MM.1S (cell line): ENCODE results near the gene PTPRD.

Experiments
- DNase-seq: peaks from one replicate; pipeline ENCODE4 v3.0.0-alpha.2; 2015
- H2AFZ ChIP-seq: fragments of 300-600 bp; sonication (generic); 2 replicates; pipeline ENCODE4 v1.6.0; 2016; ENCODE audit warnings: antibody characterized with exemption, low read length
- H3F3A ChIP-seq: fragments of 300-600 bp; sonication (generic); 2 replicates; pipeline ENCODE4 v1.6.1; 2016; ENCODE audit warnings: mild to moderate bottlenecking, antibody characterized with exemption, low read length, moderate library complexity, mixed read lengths; ENCODE audit not compliant: insufficient read depth
- H3K27ac ChIP-seq: fragments of 300-600 bp; sonication (generic); 2 replicates; pipeline ENCODE4 v1.5.1; 2016; ENCODE audit warnings: mild to moderate bottlenecking, low read length
- H3K27me3 ChIP-seq: fragments of 300-600 bp; sonication (generic); replicated peaks from 2 replicates; pipeline ENCODE4 v1.6.0; 2016; ENCODE audit warnings: low read length; ENCODE audit not compliant: insufficient read depth
- H3K36me3 ChIP-seq: fragments of 300-600 bp; sonication (generic); replicated peaks from 2 replicates; pipeline ENCODE4 v1.6.1; 2016; ENCODE audit warnings: mild to moderate bottlenecking, low read length, mixed read lengths; ENCODE audit not compliant: insufficient read depth
- H3K4me1 ChIP-seq: fragments of 300-600 bp; sonication (generic); 2 replicates; pipeline ENCODE4 v1.6.1; 2016; ENCODE audit warnings: low read length, mixed read lengths
- H3K4me2 ChIP-seq: fragments of 300-600 bp; sonication (generic); 2 replicates; pipeline ENCODE4 v1.6.0; 2016; ENCODE audit warnings: low read depth, low read length
- H3K4me3 ChIP-seq: fragments of 300-600 bp; sonication (generic); 2 replicates; pipeline ENCODE4 v1.5.1; 2016; ENCODE audit warnings: low read length, mixed read lengths
- H3K79me2 ChIP-seq: fragments of 300-600 bp; sonication (generic); 2 replicates; pipeline ENCODE4 v1.6.1; 2016; ENCODE audit warnings: mixed run types, low read length, mixed read lengths
- H3K9ac ChIP-seq: fragments of 300-600 bp; sonication (generic); 2 replicates; pipeline ENCODE4 v1.6.1; 2016; ENCODE audit warnings: low read length, mixed read lengths
- H3K9me2 ChIP-seq: fragments of 300-600 bp; sonication (generic); replicated peaks from 2 replicates; pipeline ENCODE4 v1.6.1; 2016; ENCODE audit warnings: mild to moderate bottlenecking, low read length, mixed read lengths; ENCODE audit not compliant: insufficient read depth
- H3K9me3 ChIP-seq: fragments of 300-600 bp; sonication (generic); replicated peaks from 2 replicates; pipeline ENCODE4 v1.6.1; 2016; ENCODE audit warnings: mild to moderate bottlenecking, low read length, mixed read lengths; ENCODE audit not compliant: insufficient read depth
- H4K20me1 ChIP-seq: fragments of 300-600 bp; sonication (generic); 2 replicates; pipeline ENCODE4 v1.6.1; 2016; ENCODE audit warnings: mild to moderate bottlenecking, low read length, moderate library complexity, mixed read lengths; ENCODE audit not compliant: insufficient read depth
- EZH2 ChIP-seq: fragments of 300-600 bp; sonication (generic); optimal IDR thresholded peaks from 2 replicates; pipeline ENCODE3; 2017; ENCODE audit warnings: low read depth, mild to moderate bottlenecking, antibody characterized with exemption, low read length, mixed read lengths
- EZH2phosphoT487 ChIP-seq: fragments of 300-600 bp; sonication (generic); IDR thresholded peaks from 2 replicates; pipeline ENCODE4 v1.6.1; 2018; ENCODE audit warnings: antibody characterized with exemption, low read length
- TF ChIP-seq, protein P1 (sequence below): fragments of 300-600 bp; sonication (generic); IDR thresholded peaks from 2 replicates; pipeline ENCODE4 v1.5.1; 2016; ENCODE audit warnings: antibody characterized with exemption, low read length, mixed read lengths

PTPRD gene

DNA sequence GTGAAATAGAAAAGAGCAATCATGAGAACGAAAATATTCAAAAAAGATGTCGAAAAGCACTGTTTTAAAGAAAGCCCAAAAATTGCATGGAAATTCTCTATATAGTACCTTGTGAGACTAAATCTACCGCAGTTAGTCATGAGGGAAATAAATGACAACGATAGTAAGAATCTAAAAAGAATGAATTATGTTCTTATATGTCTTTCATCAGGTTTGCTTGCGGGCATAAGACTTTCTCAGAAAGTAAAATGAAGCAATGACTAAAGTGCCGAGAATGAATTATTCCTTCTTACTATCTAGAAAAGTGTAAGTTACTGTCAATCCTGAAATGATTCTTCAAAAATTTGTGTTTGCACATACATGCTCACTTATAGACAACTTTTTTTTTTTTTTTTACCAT is 26.4 kb downstream of the PTPRD start:
- TF ChIP-seq EZH2phosphoT487 = no peak
- TF ChIP-seq EZH2 = no peak
- TF ChIP-seq, protein P1, sequence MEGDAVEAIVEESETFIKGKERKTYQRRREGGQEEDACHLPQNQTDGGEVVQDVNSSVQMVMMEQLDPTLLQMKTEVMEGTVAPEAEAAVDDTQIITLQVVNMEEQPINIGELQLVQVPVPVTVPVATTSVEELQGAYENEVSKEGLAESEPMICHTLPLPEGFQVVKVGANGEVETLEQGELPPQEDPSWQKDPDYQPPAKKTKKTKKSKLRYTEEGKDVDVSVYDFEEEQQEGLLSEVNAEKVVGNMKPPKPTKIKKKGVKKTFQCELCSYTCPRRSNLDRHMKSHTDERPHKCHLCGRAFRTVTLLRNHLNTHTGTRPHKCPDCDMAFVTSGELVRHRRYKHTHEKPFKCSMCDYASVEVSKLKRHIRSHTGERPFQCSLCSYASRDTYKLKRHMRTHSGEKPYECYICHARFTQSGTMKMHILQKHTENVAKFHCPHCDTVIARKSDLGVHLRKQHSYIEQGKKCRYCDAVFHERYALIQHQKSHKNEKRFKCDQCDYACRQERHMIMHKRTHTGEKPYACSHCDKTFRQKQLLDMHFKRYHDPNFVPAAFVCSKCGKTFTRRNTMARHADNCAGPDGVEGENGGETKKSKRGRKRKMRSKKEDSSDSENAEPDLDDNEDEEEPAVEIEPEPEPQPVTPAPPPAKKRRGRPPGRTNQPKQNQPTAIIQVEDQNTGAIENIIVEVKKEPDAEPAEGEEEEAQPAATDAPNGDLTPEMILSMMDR = no peak
- no peak for DNase-seq
- H4K20me1 ChIP-seq = no peaks in the 10 kb centered on the region

DNA sequence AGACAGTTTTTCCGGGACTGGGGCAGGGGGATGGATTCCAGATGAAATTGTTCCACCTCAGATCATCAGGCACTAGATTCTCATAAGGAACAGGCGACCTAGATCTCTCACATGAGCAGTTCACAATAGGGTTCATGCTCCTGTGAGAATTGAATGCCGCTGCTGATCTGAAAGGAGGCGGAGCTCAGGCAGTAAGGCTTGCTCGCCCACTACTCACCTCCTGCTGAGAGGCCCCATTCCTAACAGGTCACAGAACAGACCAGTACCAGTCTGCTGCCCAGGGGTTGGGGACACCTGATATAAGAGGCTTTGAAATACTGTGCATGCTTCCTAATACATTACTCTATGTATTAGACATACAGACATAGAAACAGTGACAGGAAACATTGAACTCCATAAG is 41.1 kb downstream of the PTPRD start:
- H3K36me3 ChIP-seq = no peaks in the 10 kb centered on the region
- no peaks in the 10 kb centered on the region for H4K20me1 ChIP-seq
- H3K4me1 ChIP-seq = no peaks in the 10 kb centered on the region
- no peak overlapping the region for H3K4me2 ChIP-seq
- H3F3A ChIP-seq = no peaks in the 10 kb centered on the region
- H3K9ac ChIP-seq = no peak overlapping the region
- no peaks in the 10 kb centered on the region for H3K9me3 ChIP-seq
- H3K27ac ChIP-seq = no peak overlapping the region
- H3K79me2 ChIP-seq = no peaks in the 10 kb centered on the region
- TF ChIP-seq, protein P1 = no peak
- TF ChIP-seq EZH2 (no peak), EZH2phosphoT487 (no peak)
- H3K4me3 ChIP-seq = no peak overlapping the region
- no peak for DNase-seq
- no peaks in the 10 kb centered on the region for H3K27me3 ChIP-seq
- H3K9me2 ChIP-seq = no peaks in the 10 kb centered on the region
- no peak overlapping the region for H2AFZ ChIP-seq

More for the DNA sequence above, 26.4 kb downstream of the PTPRD start:
- Histone ChIP-seq H3K9me3 (no peaks in the 10 kb centered on the region), H3K4me3 (no peak overlapping the region), H3K4me1 (no peaks in the 10 kb centered on the region), H3K79me2 (no peaks in the 10 kb centered on the region), H3K27me3 (no peaks in the 10 kb centered on the region), H3K9me2 (no peaks in the 10 kb centered on the region), H2AFZ (no peak overlapping the region), H3K9ac (no peak overlapping the region), H3F3A (no peaks in the 10 kb centered on the region), H3K4me2 (no peak overlapping the region), H3K27ac (no peak overlapping the region), H3K36me3 (no peaks in the 10 kb centered on the region)

DNA sequence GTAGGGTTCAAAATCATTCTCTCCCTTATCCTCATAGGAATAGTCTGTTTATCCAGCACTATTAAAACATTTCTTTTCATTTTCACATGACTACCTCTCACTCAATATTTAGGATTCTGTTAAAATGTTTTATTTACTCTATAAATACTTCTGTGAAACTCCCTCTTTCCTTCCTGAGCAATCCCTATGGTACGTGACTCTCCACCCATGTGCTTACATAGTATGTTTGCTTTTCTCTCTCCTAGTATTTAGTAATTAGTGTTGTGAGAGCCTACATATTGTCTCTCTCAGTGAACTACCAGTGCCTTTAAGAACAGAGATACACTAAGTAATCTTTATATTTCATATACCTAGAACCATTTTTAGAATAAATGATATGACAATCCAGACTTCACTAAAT is 46.0 kb downstream of the PTPRD start:
- TF ChIP-seq EZH2phosphoT487 = no peak
- TF ChIP-seq EZH2 = no peak
- TF ChIP-seq, protein P1 = no peak
- H3K4me2 ChIP-seq = no peak overlapping the region
- H3K9ac ChIP-seq = no peak overlapping the region
- no peaks in the 10 kb centered on the region for H3K9me3 ChIP-seq
- no peaks in the 10 kb centered on the region for H3K9me2 ChIP-seq
- no peak overlapping the region for H2AFZ ChIP-seq
- H4K20me1 ChIP-seq = no peaks in the 10 kb centered on the region
- no peaks in the 10 kb centered on the region for H3K36me3 ChIP-seq
- H3K27ac ChIP-seq = no peak overlapping the region
- no peak overlapping the region for H3K4me3 ChIP-seq
- no peaks in the 10 kb centered on the region for H3K27me3 ChIP-seq
- no peaks in the 10 kb centered on the region for H3F3A ChIP-seq
- no peak for DNase-seq
- no peaks in the 10 kb centered on the region for H3K79me2 ChIP-seq
- no peaks in the 10 kb centered on the region for H3K4me1 ChIP-seq
